ENCODE results near the gene ZNF837.
"Not testable (repeated sequence)": the region's sequence is repeated elsewhere in the genome, so short reads cannot be mapped to it uniquely, and the experiment has no call there.

The ZNF837 gene

DNA sequence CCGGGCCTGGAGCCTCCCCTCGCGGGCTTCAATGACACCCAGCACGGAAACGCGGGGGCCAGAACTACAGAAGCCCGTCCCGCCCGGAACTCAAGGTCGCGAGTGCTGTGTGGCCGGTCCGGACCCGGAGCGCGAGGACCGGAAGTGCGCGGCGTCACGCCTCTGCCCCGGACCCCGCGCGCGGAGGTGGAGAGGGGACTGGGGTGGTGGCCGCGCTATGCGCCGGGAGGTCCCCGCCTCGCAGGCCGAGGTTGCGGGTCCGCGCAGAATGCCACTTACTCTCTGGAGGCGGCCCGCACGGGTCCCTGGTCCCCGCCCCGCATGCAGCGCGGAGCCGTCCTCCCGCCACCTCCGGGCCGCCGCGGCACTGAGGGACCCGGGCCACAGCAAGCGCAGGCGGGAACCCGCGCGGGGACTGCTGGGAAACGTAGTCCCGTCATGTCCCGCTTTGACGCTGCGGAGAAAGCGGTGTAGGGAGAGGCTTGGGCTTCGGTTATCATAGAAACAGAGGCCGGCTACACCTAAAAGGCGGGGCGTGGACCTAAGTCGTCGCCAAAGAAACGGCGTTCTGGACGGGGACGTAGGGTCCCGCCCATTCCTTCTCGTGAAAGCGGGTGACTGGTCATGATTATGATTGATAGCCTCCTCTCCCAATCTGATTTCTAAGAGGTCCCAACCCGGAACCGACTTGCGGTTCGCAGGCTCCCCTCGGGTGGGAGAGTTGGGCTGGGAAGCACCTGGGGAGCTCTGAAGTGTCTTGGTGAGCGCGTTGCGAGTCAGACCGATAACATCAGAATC, at the start of gene ZNF837:
Gene ZNF837, minus strand, starts transcription at position 369 of the 798 bp plus-strand sequence. CDS start 11,698 bp downstream, outside the sequence.
- peak; percentile 97 for DNase-seq (ENCODE audit: low spot score)

DNA sequence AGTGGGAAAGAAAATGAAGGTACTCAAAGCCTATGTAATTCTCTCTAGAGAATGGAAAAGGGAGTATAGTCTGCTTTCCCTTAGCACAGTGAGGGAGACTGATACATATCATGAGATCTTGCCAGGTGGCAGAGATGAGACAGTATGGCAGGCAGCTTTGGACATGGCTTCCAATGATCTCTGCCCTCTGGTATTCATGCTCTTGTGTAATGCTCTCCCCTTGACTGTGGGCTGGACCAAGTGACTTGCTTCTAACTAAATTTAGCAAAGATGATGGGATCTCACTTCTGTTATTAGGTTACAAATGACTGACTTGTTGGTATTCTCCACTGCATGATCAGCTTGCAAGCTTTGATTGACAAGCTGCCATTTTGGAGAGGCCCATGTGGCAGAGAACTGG, 48.9 kb upstream of the ZNF837 start:
- no peak for DNase-seq (ENCODE audit: low spot score)

DNA sequence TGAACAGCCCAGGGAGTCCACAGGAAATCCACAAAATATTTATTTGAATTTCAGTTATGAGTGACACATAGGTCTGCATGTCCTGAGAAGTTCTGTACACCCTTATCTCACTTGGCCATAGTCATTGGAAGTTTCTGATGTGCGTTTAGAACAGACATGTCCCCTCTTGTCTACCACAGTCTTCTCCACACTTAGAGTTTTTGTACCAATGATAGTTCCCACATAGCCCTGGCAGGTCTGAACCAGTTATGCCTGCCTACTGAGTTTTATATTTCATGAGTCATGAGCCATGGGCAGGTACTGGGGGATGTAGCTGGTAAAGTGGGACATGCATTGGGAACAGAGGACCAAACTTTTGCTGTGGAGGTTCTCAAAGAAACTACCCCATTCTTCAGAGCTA, 47.8 kb upstream of the ZNF837 start:
- no peak for DNase-seq (ENCODE audit: low spot score)

DNA sequence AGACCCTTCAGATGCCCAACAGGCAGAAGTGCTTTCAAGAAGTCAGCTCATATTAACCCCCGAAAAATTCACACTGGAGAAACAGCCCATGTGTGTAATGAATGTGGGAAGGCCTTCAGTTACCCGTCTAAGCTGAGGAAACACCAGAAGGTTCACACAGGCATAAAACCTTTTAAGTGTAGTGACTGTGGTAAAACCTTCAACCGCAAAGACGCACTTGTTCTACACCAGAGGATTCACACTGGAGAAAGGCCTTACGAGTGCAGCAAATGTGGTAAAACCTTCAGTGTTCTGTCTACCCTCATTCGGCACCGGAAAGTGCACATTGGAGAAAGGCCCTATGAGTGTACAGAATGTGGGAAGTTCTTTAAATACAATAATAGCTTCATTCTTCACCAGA, 36.2 kb upstream of the ZNF837 start:
- DNase-seq (ENCODE audit: low spot score), result no peak

DNA sequence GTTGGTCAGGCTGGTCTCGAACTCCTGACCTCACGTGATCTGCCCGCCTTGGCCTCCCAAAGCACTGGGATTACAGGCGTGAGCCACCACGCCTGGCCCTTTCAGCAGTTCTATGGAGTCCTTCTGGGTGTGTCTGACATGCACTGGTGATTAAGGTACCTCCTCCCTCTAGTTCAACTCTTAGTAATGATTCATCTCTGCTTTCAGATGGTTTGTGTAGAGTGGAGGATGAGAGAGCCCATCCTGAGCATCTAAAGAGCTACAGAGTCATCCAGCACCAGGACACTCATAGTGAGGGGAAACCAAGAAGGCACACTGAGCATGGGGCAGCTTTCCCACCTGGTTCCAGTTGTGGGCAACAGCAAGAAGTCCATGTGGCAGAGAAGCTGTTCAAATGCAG, 35.8 kb upstream of the ZNF837 start:
- DNase-seq (ENCODE audit: low spot score), result no peak

DNA sequence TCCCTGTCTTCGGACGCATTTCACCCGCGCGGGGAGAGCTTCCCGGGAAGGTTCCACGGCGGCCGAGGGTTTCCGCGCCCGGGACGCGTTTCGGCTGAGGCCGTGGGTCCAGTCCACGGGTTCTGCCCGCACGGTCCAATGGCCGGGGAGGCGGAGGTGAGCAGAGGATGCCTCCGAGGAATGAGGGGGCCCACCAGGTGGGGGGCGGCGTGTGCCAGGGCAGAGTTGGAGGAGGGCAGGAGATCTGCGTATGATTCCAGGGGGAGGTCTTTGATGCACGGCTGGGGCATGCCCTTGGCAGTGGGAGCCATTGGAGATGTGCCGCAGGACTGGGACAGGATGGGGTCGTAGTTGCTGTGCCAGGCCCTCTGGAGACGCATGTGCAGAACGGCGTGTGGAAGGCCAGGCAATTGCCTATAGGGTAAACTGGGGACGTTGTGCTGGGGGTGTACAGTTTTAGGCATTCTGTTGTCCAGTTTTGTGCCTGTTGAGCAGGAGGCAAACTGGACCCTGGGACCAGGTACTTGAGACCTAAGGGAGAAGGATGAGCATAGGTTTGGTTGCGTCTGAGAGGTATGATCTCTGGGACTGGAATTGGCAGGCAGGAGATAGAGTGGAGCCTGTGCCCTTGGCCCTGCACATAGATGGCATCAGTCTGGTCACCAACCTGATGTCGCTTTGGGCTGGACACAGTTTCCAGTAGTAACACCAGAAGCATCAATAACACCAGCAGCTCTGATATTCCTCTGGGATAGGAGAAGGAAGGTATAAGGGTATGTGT, 28.4 kb upstream of the ZNF837 start:
- no peak for DNase-seq (ENCODE audit: low spot score)

DNA sequence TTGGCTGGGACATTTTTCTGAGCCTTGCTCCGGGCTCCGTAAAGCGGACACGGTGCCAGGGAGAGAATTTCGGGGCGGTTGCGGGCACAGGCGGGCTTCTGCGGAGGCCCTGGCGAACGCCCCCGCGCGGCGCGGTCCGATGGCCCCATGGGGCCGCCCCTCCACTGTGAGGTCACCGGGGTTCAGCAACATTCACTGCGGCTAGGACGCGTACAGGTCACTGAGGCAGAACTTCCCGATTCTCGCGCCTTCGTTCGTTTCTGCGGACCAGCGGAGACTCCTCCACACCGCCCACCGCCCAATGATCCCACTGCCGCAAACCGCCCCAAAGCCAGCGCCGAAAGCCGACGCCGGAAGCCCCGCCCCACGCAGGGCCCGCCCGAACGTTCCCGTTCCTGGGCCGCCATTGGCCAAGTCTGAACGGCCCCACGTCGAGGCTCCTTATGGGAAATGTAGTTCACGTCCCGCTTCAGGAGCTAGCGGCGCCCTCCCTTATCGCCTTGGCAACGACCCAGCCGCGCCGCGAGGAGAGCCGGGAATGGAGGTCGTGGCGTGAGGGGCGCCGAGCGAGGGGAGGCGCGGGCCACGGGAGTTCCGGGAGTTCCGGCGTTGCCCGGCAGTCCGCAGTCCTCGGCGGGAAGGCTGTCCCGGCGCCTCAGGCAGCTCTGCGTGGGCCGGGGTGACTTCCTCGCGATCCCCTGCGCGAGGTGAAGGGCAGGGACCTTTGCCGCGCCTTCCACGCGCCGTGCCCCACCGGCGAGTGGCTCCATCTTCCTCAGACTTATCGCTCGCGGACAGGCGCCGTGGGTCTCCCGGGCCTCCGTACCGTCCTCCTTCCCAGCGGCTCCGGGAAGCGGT, 27.6 kb upstream of the ZNF837 start, which contains the start of gene ZNF584:
Gene ZNF584, plus strand, starts transcription at position 498 of the 858 bp plus-strand sequence. CDS start 499 bp downstream, outside the sequence.
- peak; percentile 96 for DNase-seq (ENCODE audit: low spot score)

DNA sequence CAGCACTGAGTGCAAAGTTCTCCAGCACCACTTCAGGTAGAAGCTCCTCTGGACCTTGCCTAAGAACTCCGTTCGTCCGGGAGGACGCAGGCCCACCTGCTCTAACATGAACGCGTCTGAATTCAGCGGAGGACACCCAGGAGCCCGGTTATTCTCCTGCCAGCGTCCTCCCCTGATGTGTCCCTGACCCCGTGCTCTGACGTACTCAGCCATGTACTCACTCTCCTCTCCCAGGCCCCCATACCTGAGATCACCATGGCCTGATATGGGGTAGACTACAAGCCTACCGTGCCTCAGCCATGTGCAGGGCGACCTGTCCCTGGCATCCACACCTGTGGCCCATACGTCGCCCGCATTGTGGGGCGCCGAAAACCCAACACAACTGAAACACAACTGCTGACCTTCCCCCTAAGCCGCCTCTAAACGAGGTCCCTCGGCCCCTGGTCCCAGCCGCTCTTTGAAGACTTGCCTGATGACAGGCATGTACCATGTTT, 26.9 kb upstream of the ZNF837 start:
- no peak for DNase-seq (ENCODE audit: low spot score)

DNA sequence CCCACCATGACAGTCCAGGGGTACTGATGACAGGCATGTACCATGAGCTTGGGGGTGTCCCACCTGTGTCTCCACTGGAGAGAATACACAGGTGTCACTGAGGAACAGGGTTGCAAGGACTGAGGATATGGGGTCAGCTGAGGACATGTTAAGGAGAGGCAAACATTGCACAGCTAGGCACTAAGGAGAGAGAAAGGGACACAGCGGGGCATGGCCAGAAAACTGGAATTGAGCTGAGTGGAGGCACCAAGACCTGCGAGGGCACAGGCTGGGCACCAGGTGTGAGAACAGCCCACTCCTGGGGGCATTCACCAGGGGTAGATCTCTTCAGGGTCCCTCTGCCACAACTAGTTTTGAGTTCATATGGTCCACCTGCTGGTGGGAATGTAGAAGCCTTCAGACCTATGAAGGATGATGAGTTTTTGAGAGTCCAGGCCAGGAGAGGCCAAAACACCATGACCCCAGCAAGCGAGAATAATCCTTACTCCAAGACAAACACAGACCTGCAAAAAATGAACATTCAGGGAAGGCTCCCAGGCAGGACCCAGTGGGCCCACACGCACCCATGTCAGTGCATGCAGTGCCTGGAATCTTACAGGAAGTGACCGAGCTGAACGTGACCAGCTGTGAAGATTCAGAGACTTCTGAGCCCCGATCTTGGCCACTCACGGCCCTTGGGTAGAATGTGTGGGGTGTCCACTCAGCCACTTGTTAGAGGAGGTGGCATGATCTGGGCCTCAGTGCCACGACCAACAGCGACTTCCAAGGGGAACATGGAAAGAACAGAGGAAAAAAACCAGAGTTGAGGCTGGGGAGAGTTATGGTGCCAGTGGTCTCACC, 26.2 kb upstream of the ZNF837 start:
- no peak for DNase-seq (ENCODE audit: low spot score)

DNA sequence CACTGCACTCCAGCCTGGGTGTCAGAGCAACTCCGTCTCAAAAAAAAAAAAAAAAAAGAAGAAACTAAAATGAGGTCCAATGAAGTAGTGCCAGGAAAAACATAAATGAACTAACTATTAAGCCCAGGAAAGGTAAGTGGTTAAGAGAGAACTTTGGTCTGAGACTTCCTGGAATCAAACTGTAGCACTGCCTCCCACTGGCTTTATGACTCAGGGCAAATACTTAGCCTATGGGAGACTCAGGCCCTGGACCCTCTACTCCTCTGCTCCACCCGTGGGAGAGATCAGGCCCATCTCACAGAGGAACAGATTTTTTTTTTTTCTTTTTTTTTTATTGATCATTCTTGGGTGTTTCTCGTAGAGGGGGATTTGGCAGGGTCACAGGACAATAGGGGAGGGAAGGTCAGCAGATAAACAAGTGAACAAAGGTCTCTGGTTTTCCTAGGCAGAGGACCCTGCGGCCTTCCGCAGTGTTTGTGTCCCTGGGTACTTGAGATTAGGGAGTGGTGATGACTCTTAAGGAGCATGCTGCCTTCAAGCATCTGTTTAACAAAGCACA, 23.2 kb upstream of the ZNF837 start:
- DNase-seq (ENCODE audit: low spot score), result not testable (repeated sequence)

DNA sequence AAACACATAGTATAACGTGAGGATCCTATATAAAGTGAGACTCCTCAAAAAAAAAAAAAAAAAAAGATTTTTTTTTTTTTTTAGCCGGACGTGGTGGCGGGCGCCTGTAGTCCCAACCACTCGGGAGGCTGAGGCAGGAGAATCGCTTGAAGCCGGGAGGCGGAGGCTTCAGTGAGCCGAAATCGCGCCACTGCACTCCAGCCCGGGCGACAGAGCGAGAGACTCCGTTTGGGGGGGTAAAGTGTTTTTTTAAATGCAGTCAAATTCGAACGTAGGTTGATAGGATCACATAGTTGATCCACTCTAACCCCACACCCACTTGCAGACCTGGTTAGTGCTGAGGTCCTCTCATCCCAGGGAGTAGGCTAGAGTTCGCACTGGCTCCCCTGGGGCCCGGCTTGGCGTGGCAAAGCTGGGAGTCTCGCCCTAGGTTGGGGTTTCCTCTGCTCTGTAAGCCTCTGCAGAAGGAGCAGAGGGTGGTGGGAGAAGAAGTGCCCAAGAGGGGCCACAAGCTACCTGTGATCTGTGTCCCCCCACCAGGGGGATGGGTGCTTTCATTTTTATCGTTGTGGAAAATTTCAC, 21.1 kb upstream of the ZNF837 start:
- no peak for DNase-seq (ENCODE audit: low spot score)

DNA sequence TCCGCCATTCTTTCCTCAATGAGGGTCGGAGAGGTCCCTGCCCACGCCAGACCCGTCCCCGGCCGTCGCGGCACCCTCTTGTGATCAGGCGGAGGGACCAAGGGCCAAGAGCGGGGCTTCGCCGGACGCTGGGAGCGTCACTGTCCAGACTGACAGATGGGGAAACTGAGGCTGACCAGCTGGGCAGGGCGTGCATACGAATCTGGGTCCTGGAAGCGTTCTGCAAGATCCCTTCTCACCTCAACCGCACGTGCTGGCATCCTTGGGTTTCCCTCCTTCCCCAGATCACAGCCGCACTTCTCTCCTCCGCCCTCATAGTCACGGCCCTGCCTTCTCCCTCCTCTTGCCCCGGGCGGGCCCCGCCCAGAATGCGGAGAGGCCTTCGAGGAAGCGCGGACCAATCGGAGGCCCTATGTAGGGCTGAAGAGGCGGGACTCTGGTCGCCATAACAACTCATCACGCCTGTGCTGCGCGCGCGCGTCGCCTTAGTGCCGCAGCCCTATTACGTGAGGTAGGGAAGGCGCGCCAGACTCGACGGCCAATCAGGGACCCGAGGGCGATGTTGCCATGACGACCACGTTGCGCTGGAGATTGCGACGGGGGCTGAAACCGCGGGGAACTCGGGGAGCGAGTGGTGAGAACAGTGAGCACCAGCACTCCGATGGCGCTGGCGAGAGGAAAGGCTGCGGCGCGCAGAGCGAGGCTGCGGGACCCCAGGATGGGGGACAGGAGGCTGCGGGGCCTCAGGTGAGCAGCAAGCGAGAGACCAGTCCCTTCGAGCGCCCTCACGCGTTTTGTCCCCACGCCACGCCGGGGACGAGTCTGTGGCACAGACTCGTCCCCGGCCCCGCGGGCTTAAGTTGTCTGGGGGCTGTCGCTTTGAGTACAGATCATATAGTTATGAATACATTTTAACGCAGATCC, 20.3 kb upstream of the ZNF837 start:
- DNase-seq (ENCODE audit: low spot score), result peak; percentile 98

DNA sequence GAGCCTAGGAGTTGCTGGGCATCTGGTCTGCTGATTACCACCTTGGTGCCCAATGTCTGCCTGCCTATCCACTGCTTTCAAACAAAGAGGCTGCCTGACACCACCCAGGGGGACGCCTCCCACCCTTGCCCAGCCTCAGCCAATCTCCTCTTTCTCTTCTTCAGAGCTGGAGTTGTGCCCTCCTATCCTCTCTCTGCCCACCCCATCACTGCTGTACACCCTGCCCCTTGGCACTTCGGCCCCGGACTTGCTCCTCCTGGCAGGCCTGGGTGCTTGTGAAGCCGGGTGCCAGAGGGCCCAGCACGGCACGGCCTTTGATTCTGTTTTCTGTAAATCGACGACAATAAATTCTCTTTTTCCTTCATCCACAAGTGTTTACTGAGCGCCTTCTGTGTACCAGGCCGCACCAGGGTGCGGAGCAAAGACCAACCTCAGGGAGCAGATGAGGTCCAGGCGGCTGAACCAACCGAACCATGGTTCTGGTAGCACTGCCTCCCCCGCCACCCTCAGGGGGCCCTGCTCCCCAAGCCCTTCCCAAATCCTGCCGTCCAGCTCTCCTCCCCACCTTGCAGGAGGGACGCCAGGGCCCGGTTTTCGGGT, 19.6 kb upstream of the ZNF837 start:
- DNase-seq (ENCODE audit: low spot score), result no peak

DNA sequence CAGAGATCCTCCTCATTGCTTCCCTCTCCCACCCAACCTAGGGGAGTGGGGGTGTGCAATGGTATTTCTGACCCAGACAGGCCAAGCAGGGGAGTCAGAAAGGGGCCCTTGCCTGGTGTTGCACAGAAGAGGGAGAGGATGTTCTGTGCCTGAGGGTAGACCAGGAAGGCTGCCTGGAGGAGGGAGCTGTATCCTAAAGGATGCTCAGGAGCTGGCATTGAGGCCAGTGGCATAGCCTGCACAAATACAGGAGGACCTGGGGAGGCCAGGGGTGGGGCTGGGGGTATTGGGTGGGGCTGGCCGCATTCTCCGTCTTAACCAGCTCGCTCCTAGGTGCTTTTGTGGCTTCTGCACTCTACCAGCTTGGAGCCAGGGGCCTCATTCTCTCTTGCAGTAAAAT, 19.1 kb upstream of the ZNF837 start:
- DNase-seq (ENCODE audit: low spot score), result no peak

DNA sequence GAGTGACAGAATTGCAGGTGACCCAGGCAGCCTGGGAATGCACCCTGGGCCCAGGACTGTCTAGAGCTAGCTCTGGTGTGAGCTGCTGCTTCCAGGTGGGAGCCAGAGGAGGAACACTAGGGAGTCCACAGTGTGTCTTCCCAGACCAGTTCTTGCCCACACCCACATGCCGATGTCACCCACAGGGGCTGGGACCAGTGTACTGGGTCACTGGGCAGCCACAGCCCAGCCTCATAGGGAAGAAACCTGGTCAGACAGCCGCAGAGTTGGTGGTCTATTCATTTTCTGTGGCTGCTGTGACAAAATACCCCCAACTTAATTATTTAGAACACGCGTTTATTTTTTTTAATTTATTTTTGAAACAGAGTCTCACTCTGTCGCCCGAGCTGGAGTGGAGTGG, 17.7 kb upstream of the ZNF837 start:
- no peak for DNase-seq (ENCODE audit: low spot score)

DNA sequence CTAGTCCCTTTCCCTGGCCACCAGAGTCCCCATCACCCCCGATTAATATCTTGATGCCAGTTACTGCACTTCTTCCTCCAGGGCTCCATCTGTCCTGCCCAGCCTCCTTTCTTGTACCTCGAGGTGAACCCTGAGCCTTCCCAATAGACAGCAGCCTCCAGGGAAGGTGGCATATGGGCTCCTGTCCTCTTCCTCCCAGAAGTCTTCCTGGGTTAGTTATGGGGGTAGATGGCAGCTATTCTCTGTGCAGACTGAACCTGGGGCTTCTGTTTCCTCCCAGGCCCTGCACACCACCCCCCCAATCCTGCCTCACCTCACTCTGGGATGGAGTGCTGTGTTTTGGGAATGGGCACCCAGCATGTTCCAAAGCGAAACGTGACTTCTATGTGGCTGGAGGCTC, 17.3 kb upstream of the ZNF837 start:
- DNase-seq (ENCODE audit: low spot score), result no peak

DNA sequence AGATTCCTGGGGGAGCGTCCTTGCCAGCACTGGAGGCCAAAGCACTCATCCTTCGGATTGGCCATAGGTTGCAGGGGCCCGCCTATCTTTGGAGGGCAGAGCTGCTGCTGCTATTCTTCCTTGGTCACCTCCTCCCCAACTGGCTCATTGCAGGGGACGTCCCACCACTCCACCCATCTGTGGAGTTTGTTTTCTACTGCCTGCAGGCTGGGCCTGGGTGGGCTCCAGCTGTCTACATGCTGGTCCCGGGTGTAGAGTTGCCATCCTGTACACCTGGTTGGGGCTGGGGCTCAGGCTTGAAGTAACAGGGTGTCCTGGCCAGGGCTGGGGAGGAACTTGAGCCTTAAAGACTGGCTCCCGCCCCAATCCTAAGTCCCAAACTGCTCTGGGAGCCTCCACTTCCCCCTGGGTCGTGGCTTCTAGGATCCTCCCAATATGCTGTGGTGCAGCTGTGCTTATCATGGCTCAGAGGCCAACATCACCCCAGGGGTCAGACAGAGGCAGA, 16.8 kb upstream of the ZNF837 start:
- no peak for DNase-seq (ENCODE audit: low spot score)

DNA sequence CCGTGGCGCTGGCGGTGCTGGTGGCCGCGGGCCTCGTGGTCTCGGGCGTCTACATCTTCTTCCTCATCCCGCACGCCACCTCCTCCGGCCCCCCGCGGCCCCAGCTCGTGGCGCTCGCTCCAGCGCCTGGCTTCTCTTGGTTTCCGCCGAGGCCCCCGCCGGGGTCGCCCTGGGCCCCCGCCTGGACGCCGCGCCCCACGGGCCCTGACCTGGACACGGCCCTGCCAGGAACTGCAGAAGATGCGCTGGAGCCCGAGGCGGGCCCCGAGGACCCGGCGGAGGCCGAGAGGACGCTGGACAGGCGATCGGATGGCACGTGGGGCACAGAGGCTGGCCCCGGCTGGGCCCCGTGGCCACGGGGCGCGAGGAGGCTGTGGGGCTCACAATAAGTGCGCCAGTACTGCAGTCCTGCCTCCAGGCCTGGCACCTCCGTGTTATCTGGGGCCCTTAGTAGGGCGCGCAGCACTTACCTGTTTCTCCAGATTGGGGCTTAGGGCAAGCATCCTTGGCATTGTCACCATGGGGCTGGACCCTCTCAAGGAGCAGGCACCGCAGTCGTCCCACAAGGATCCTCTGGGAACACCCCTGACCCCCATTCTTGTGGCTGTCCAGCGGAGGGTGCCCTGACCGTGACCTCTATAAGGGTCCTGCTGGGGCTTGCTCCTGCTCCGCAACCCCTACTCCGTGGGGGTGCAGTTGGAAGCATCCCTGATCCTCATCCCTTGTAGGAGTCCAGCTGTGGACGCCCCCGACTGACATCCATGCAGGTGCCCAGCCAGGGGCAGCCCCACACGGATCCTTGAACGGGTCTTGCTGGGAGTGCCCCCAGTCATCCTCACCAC, 16.1 kb upstream of the ZNF837 start:
- DNase-seq (ENCODE audit: low spot score), result no peak
